IMR-90 (cell line): Measurements from ENCODE around the gene PUM2.

Source experiments
- CEBPB ChIP-seq: IDR thresholded peaks from 2 replicates; pipeline ENCODE4 v1.6.1; 2012; ENCODE audit warnings: low read depth, low read length, improper control_type of control experiment
- FOS ChIP-seq: fragments of 150-350 bp; IDR thresholded peaks from 2 replicates; pipeline ENCODE4 v1.6.1; 2016; ENCODE audit warnings: low read depth, low read length
- MXI1 ChIP-seq: IDR thresholded peaks from 2 replicates; pipeline ENCODE4 v1.6.1; 2012; ENCODE audit warnings: low read depth, mild to moderate bottlenecking, low read length, moderate library complexity, borderline replicate concordance
- POLR2A ChIP-seq: IDR thresholded peaks from 2 replicates; pipeline ENCODE4 v1.6.1; 2012; ENCODE audit warnings: mild to moderate bottlenecking, low read depth, low read length
- RCOR1 ChIP-seq: IDR thresholded peaks from 2 replicates; pipeline ENCODE4 v1.6.1; 2012; ENCODE audit warnings: mild to moderate bottlenecking, low read length, improper control_type of control experiment; ENCODE audit not compliant: insufficient replicate concordance
- TF ChIP-seq, protein P1 (sequence below): conservative IDR thresholded peaks from 2 replicates; pipeline ENCODE4 v1.5.1; 2012; ENCODE audit warnings: mild to moderate bottlenecking, low read depth, low read length, improper control_type of control experiment

DNA sequence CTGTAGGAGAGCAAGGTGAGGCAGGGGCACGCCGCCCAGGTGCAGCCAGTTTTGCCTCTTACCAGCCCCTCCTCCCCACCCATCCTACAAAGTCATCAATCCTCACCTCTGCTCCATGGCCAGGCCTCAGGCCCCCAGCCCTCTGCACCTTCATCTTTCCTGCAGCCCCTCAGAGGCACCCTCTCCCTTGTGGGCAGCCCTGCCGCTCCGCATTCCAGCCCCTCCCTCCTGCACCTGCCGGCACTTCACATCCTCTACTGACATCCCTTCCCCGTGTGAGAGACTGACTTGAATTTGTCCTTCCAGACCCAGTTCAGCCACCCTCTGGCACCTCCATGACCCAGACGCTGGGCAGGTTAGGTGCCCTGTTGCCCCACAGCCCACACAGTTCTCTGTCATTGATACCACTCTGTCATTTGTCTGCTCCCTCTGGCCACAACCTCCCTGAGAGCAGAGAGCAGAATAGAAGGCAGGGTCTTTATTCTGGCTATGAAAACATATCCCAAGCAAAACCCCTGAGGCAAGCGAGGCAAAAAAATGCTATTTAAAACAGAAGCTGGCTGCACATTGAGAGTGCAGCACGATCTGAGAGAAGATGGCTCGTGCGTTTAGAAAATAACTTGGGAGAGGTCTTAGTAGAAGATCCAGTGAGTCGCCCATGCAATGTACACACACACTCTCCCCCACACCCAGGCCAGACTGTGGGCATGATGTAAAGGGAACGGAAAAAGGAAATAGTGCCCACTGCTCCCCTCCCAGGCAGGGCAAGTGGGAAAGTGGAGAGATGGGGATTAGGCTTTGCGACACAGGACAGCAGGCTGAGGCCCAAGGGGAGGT is 151.6 kb downstream of the PUM2 start:
- TF ChIP-seq POLR2A (no peak), CEBPB (no peak), RCOR1 (no peak), MXI1 (no peak), FOS (no peak)
- TF ChIP-seq, protein P1, sequence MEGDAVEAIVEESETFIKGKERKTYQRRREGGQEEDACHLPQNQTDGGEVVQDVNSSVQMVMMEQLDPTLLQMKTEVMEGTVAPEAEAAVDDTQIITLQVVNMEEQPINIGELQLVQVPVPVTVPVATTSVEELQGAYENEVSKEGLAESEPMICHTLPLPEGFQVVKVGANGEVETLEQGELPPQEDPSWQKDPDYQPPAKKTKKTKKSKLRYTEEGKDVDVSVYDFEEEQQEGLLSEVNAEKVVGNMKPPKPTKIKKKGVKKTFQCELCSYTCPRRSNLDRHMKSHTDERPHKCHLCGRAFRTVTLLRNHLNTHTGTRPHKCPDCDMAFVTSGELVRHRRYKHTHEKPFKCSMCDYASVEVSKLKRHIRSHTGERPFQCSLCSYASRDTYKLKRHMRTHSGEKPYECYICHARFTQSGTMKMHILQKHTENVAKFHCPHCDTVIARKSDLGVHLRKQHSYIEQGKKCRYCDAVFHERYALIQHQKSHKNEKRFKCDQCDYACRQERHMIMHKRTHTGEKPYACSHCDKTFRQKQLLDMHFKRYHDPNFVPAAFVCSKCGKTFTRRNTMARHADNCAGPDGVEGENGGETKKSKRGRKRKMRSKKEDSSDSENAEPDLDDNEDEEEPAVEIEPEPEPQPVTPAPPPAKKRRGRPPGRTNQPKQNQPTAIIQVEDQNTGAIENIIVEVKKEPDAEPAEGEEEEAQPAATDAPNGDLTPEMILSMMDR: no peak
